Measurements from ENCODE around the gene FUBP1.

DNA sequence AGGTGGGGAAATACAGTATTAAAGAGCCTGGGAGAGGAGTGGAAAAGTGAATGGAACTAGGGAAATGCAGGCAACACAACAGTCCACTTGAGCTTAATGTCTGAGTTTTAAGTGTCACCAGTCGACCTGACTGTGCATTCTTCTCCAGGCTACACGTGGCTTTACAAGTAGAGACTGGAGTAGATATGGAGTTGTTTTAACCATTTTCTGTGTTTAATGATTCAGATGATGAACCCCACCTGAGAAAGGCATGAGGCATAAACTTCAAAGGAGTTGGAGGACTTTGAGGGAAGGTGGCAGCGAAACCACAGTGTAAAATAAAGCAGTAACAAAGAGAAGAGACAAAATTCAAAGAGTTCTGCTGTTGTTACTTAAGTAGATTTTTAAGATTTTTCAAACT is 12.6 kb downstream of the FUBP1 start:
- TF ChIP-seq, protein P1, sequence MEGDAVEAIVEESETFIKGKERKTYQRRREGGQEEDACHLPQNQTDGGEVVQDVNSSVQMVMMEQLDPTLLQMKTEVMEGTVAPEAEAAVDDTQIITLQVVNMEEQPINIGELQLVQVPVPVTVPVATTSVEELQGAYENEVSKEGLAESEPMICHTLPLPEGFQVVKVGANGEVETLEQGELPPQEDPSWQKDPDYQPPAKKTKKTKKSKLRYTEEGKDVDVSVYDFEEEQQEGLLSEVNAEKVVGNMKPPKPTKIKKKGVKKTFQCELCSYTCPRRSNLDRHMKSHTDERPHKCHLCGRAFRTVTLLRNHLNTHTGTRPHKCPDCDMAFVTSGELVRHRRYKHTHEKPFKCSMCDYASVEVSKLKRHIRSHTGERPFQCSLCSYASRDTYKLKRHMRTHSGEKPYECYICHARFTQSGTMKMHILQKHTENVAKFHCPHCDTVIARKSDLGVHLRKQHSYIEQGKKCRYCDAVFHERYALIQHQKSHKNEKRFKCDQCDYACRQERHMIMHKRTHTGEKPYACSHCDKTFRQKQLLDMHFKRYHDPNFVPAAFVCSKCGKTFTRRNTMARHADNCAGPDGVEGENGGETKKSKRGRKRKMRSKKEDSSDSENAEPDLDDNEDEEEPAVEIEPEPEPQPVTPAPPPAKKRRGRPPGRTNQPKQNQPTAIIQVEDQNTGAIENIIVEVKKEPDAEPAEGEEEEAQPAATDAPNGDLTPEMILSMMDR (conservative IDR thresholded peaks at IDR 0.05), result no peak
- no peak for TF ChIP-seq ZFX (IDR thresholded peaks at IDR 0.05)

All from C4-2B (cell line).